HG02970 (cell line): ENCODE data around the gene C6orf136.

Experiments
- ATAC-seq: cut with Tn5 transposase; IDR thresholded peaks from one replicate; pipeline ENCODE4 v1.9.1; 2021; ENCODE audit warnings: mild to moderate bottlenecking, moderate library complexity, moderate number of reproducible peaks; ENCODE audit not compliant: unreplicated experiment, low FRiP score

The C6orf136 gene

DNA sequence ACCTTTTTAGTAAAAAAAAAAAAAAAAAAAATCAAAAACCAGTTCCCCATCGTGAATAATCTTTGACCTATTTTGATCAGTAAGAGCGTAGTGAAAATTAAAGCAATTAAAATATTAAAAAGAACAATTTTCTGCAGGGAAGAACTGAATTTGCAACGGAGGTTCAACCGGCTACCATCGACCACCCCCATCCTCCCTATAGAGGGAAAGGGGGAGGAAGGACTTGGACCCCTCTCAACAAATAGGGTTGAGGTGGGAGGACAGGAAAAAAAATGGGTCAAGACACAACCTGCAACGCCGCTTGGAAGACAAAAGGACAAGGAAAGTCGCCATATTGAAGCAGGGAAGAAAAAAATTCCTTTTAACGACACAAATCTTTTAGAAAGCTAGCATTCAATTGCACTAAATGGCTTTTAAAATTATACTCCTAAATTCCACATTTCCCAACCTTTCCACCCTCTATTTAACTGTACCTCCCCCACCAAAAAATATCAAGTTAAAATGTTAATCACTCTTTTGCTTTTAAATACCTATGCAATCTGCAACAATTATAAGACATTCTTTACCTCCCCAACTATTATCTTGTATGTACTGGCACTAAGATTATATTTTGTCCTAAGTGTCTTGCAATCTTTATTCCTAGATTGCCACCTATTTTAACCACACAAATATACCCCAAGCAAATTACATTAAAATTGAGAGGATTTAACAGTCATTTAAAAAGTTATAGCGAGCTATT, 31.5 kb upstream of the C6orf136 start:
- ATAC-seq, result no peak

DNA sequence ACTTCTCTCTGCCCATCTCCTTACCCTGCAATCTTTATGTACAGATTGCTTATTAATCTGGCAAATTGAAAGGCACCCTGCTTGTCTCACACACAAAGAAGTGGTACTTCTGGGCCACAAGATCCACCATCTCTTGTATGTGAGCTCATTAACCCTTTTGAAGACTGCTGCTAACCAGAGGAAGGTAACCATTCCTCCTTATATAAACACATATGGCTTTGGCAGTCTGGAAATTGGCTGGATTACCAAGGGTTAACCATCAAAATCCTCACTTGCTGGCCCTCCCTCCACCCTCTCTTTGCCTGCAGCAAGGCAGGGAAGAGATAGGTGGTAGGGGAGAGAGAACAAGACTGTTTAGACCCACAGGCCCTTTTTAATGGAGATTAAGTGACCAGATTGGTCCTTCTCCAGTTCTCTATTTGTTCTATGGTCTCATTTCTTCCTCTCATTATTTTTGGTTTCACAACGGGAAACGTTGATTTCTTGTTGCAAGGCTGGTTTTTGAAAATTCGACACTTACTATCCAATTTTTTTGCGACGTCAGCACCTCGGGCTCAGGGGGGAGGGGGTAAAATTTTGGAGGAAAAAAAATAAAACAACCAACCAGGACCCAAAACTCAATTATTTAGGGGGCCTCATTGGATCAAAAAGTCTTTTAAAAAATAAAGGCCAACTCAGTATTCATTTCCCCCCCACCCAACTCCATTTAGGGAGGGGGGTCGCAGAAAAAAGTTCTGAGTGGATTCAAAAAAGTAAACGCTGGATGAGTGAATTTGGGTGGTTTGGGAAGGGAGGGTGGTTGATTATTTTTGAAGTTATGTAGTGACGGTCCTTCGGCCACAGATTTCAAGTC, 30.7 kb upstream of the C6orf136 start:
- no peak for ATAC-seq

DNA sequence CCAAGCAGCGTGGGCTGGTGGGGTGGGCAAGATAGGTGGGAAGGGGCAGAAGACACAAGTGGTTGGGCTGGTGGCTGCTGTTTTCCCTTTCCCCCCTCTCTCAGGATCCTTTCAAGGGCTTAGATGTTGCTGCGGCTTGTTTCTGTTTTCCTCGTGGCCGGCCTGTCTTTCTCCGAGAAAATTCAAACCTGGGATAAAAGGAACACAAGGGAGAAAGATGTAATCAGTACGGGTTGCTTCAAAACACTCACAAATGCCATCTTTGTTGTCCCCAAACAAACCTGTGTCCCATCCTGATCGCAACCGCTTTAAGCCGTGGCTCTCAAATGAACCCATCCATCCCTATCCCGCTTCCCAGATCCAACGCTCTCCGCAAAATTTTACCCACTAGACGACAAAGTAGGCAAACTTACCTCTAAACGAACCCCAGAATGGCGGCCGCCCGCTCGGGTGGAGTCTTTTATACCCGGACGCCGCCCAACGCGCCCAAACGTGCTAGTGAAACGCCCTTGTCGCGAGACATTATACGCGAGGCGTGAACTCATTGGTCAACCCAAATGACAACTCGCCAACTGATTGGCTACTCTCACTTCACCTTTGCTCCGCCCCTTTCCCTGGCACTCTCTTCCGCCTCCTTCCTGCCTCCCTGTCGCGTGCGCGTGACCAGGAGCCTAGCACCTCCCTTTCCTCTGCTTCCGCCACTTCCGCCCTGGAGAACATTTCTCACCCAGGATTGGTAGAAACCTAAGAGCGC, 29.9 kb upstream of the C6orf136 start, which contains the start of gene PPP1R10:
PPP1R10 (minus strand) TSS at position 433 of the 754 bp plus-strand sequence. CDS start 7,299 bp downstream, outside the sequence.
- ATAC-seq, result peak; percentile 81

DNA sequence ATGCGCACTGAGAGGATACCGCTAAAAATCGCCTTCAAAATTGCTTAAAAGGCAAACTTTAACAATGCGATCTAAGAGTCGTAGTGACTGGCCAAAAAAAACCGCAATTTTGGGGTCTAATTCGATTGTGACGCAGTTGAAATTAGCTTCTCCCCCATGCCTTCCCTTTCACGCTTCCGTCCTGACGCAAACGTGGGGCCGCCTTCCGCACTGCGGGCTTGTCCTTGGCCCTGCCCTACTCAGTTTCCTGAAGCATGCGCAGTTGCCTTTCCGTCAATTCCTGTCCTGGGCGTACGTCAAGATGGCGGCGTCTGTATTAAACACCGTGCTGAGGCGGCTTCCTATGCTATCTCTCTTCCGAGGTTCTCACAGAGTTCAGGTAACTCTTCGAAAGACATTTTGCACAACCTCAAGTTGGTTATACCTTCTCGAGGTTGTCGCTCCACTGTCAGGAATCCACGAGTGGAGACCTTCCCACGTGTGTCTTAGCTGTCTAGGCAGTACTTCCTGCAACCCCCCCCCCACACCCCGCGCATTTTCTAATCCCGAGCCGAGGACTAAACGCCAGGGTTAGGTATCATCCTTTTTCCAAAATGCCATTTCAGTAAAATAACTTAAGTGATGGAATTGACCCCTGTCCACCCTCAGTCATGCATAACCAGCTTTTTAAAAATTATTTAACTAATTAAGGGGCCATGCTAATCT, 29.2 kb upstream of the C6orf136 start, which contains the start of gene MRPS18B:
MRPS18B (plus strand) TSS at position 276 of the 705 bp plus-strand sequence; CDS start at position 302, 26 bp downstream.
- ATAC-seq, result peak; percentile 70

DNA sequence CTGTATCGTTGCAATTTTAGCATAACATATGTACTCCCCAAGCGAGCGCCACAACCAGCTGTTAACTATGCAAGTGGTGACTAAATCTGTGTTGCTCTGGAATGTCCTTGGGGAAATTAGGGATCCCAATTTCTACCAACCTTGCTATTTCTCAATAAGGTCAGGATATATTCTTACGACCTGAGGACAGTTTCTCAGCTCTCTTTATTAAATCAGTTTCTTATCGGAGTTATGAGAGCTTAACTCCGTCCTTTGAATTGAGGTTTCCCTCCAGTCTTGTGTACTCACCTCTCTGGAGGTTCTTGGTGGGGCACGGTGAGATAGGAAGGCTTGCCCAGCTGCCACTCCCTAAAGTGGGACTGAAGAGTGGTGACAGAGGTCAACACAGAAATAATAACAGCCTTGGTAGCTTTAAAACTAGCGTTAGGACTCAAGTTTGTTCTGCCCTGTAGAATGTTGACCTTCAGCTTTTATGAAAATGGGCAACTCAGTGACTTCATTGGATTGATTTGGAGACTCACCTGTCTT, 28.6 kb upstream of the C6orf136 start:
- ATAC-seq, result no peak

DNA sequence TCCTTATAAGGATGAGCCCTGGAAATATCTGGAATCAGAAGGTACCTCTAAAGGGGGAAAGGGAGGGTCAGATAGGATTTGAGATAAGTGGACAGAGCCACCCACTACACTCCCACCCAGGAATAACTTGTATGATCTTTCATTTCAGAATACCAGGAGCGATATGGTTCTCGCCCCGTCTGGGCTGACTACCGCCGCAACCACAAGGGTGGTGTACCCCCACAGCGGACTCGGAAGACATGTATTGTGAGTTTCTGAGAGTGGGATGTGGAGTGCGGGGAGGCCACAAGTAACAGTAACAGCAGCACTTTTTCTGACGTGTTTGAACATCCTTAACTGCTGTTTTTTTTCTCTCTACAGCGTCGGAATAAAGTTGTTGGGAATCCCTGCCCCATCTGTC, 27.4 kb upstream of the C6orf136 start:
- ATAC-seq, result no peak

DNA sequence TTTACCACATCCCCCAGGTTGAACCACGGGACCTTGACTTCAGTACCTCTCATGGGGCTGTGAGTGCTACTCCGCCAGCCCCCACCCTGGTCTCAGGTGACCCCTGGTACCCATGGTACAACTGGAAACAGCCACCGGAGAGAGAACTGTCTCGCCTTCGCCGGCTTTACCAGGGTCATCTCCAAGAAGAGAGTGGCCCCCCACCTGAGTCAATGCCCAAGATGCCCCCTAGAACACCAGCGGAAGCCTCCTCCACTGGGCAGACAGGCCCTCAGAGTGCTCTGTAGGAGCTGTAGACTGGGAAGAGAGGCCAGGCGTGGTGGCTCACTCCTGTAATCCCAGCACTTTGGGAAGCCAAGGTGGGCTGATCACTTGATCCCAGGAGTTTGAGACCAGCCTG, 21.4 kb upstream of the C6orf136 start:
- no peak for ATAC-seq

DNA sequence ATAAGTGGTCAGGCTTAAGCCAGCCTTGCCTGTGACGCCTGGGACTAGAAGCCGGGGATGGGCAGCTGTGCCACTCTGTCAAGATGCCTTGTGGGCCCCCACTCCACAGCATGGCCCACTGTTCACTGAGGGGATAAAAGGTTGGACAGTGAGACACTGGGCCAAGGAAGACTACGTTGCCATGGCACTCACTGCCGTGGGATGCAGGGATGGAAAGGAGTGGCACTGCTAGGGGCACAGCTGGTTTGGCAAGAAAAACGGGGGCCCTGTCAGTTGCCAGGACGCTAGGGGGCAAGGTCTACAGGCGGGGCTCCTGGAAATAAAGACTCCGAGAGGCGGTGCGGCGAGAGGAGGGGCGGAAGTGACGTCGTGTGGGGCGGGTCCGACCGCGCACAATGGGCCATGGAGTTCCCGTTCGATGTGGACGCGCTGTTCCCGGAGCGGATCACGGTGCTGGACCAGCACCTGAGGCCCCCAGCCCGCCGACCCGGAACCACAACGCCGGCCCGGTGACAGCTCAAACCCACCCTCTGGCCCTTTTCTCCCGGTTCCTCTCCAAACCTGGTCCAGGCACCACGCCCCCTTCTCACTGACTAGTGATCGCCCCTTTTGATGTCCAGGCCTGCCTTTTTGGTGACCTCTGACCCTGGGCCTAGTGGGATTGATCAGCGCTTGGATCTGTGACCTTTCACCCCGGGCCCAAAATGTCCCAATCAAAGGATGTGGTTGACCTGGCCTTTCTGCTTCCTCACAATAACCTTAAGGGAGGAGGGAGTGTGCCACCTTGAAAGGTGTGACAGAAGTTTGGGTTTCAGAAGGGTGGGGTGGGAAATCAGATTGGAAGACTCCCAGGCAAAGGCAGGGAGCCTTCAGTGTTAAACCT, 20.2 kb upstream of the C6orf136 start, which contains the start of gene ATAT1:
ATAT1 (plus strand) TSS at position 391 of the 883 bp plus-strand sequence.
- ATAC-seq, result peak; percentile 60

DNA sequence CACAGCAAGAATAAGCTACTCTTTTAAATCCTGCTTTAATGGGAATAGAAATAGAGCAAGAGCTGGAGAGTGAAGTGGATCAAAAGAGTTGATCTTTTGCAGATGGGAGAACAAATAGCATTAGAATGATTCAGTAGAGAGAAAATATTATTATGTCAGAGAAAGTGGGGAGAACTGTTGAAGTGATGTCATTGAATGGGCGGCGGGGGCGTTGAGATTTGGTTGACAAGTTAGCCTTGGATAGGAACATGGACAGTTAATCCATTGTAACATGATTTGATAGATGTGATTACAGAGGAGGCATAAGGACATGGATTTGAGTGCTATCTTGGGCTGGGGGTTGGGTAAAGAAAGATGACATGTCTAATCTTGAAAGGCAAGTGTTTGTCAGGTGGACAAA, 11.1 kb upstream of the C6orf136 start:
- no peak for ATAC-seq

DNA sequence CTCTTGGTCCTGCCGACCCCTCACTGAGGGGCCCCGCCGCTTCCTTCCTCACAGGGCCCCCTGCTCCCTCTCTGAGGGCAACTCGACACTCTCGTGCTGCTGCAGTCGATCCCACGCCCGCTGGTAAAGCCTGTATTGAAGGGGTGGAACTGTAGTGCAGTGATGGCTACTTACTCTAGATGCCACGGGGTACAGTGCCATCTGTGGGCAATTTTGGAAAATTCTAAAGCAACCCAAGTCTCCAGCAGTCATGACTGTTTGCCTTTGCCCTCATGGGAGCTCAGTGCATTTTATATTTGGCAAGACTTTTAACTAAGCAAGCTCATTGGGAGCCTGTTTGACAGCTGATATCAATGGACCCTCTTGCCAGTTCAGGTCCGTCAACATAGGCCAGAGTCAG, 6.5 kb upstream of the C6orf136 start:
- no peak for ATAC-seq

DNA sequence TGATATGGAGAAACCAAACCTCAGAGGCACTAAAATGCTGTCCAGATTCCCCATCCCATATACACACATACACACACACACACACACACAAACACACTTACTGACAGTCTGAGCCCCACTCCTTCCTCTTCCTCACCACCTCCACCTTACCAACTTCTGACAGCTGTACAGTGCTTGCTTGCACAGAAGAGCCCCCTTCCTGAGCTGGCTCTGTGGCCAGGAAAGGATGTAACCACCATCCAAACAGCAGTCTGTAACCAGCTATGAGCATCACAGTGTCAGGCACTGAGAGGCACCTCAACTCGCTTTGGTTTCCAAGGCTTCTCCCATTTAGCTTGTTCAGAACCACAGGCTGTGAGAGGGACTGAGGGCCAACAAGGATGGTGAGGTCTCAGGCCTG, 5.9 kb upstream of the C6orf136 start:
- ATAC-seq, result no peak

DNA sequence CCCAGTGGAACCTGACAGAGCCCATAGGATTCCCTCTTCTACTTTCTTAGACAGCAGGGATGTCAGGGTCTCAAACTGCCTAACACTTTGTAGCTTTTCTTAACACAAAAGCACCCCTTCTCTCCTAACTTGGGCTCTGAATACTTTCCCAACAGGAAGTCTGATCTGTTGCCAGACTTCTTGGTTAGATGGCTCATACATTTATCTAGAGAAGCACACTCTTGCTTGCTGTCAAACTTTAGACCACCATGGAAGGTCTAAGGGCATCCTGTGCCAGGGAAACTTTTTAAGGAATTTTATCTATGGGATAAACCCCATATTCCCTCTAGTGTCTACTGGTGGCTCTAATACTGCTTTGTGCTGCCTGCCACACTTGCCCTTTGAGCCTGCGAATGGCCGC, 3.3 kb upstream of the C6orf136 start:
- ATAC-seq, result no peak

DNA sequence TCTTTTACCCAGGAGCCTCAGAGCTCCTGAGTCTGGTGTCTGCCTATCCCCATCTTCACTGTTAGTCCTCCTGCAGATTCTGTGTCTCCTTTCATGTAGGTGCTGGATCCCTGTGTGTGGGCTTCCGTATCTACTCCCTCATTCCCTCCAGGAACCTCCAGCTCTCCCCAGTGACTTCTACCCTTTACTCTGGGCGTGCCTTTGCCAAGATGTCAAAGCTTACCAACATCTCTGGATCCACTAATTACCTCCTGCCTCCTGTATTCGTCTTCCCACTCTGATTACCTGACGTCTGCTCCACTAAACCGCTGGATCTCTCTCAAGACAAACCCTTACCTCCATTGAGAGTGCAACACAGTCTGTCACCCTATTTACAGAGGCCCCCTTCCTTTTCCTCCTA, 2.2 kb upstream of the C6orf136 start:
- no peak for ATAC-seq

DNA sequence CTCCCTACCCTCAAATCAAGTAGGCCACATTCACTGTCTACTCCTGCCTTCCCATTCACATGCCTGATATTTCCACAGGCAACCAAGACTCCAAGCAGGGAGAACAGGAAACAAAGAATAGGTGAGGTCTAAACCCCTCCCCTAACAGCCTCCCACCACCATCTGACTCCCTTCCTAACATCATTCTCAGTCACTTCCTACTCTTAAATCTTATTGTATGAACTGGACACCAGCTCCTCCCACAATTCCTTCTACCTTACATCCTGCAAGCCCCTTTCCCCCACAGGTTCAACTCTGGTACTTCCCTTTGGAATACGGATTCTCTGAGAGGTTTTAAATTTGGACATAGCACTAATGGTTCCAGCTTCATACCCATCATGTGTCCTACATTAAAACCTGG, 944 bp upstream of the C6orf136 start:
- no peak for ATAC-seq

DNA sequence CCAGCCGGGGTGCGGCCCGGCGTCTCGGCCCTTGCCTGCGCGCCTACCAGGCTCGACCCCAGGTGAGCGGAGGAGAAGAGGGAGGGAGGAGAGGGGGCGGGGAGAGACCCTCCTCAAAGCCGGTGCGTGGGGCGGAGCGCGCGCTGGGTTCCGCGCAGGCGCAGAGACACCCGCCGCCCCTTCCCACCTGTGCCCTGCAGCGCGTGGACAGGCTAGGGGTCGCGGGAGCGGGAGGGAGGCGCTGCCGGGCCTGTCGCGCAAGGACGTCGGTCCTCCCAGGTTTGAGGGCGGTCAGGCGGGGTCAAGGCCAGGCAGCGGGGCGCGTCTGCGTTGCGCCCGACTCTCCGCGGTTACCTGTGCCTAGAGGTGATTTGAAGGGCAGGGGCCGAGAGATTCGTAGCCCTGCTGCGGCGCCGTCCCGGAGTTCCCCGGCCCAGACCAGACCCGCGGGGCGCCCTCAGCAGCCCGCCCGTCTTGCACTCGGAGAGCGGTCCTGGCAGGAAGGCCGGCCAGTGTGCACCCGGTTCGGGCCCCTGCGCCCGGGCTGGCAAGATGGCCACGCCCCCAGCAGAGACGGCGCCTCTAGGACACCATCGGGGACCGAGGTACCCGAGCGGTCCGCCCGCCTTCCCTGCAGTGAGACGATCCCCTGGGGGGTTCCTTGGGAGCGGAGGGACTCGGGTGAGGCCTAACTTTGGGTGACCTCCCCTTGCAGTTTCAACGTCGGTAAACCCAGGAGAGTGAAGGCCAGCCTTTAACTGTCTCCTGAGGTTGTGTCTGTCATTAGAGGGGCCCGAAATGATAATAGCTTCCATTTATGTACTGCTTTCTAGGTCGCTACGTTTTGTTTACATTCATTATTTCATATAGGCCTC, 546 bp downstream of the C6orf136 start:
- ATAC-seq, result peak; percentile 60

DNA sequence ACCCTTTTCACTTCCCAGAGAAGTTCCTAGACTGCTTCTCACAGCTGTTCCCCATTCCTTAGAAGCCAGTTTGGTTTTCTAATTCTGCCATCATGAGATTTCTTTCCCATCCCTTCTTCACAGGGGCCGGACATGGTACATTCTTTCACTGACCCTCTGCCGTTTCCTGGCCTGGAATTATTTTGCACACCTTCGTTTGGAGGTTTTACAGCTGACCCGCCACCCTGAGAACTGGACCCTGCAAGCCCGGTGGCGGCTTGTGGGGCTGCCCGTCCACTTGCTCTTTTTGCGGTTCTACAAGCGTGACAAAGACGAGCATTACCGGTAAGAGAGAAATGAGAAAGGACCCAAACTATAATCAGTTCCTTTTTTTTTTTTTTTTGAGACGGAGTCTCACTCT, 4.2 kb downstream of the C6orf136 start:
- ATAC-seq, result no peak

DNA sequence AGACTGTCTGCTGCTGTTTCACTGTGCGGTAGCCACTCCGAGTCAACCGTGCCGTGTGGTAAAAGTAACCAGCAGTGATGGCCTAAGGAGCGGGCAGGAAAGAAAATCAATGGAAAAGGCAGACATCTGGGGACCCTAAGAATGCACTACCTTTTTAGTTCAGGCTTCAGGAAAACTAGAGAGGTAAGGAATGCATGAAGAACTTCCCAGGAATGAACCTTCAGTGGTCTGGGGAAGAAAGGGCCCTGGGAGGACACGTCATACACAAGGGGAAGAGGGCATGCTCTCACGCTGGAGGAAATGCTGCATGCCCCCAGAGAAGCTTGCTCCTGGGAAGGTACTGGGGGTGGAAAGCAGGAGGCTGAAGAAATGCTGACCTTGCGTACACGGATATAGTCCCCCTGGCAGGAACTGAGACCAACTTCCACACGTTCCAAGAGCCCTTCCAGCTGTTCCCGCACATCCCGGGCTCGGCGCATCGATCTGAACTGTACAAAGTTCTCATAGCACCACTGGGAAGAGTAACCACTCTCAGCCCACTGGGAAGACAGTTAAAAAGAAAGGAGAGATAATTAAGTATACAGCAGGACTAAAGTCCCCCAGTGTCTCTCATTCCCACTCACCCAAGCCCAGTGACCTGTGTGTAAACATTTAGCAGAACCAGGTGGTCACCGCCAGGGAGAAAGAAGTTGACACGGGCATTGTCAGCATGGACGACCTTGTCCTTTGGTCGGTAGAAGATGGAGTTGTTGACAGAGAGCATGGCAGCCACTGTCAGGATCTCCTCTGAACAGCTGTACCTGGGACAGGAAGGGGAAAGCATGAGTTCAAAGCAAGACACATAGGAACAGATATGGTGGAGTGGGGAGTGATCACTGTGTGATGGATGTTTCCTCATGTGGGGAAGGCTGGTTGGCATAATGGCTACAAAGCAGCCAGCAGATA, 8.1 kb downstream of the C6orf136 start:
- no peak for ATAC-seq
